IPS-18a (cell line): ENCODE results near the gene ITGB1.
A peak's percentile ranks its signal among the peaks of the same experiment; 100 is the strongest.

ENCODE experiments used
- H3K27ac ChIP-seq: one replicate; pipeline ENCODE4 v1.5.1; 2013; ENCODE audit warnings: low read length
- H3K27me3 ChIP-seq: one replicate; pipeline ENCODE4 v1.6.1; 2013; ENCODE audit warnings: mild to moderate bottlenecking, low read length; ENCODE audit not compliant: control insufficient read depth, insufficient read depth
- H3K36me3 ChIP-seq: one replicate; pipeline ENCODE4 v1.6.1; 2013; ENCODE audit warnings: low read depth, low read length; ENCODE audit not compliant: control insufficient read depth
- H3K4me1 ChIP-seq: one replicate; pipeline ENCODE4 v1.6.1; 2013; ENCODE audit warnings: low read depth, low read length; ENCODE audit not compliant: control insufficient read depth
- H3K4me3 ChIP-seq: one replicate; pipeline ENCODE4 v1.5.1; 2013; ENCODE audit warnings: low read length
- H3K9ac ChIP-seq: one replicate; pipeline ENCODE4 v1.6.1; 2013; ENCODE audit warnings: mild to moderate bottlenecking, low read length, moderate library complexity
- H3K9me3 ChIP-seq: one replicate; pipeline ENCODE4 v1.6.1; 2013; ENCODE audit warnings: low read depth, low read length; ENCODE audit not compliant: control insufficient read depth

The ITGB1 gene

DNA sequence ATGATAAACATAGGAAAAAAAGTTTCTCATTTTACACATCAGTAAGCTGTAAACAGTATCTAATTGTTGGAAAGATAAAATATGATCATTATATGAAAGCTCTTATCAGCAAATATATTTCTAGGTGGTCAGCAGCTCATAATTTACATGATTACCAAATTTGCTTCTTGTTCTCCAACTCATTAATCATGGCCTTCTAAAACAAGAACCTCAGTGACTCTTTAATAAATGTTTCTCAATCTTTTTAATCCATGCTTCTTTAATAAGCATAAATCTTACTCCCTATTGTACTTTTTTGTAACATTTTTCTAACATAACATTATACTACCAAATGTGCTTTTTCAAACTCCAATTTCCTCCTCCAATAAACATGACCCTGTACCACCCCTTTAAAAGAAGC is 5.9 kb downstream of the ITGB1 start:
- Histone ChIP-seq H3K27ac (no peak overlapping the region), H3K4me3 (peak overlapping the region; percentile 62), H3K27me3 (no peaks in the 10 kb centered on the region), H3K4me1 (peaks cover 80% of the 10 kb centered on the region), H3K36me3 (peaks cover 3% of the 10 kb centered on the region), H3K9ac (no peak overlapping the region), H3K9me3 (no peaks in the 10 kb centered on the region)

DNA sequence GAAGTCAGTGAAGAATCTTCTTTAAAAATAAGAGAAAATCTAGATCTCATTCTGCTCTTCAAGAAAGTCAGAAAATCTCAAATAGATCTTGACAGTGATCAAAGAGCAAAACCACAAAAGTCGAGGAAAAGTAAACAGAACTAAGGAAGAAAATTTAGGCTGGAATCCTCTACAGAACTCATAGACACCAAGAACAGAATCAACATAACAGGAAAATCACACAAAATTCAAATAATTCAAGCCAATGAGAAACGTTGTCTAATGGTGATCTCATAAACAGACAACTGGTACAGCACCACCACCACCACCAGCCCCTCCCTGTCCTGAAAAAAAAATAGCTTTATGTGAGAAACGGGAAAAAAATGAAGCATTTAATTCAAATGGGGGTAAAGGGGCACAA is 6.9 kb downstream of the ITGB1 start:
- peak overlapping the region; percentile 66 for H3K27ac ChIP-seq
- H3K4me1 ChIP-seq: peaks cover 76% of the 10 kb centered on the region
- peaks cover 3% of the 10 kb centered on the region for H3K36me3 ChIP-seq
- H3K9ac ChIP-seq: peak overlapping the region; percentile 58
- peak overlapping the region; percentile 62 for H3K4me3 ChIP-seq
- H3K9me3 ChIP-seq: no peaks in the 10 kb centered on the region
- no peaks in the 10 kb centered on the region for H3K27me3 ChIP-seq

DNA sequence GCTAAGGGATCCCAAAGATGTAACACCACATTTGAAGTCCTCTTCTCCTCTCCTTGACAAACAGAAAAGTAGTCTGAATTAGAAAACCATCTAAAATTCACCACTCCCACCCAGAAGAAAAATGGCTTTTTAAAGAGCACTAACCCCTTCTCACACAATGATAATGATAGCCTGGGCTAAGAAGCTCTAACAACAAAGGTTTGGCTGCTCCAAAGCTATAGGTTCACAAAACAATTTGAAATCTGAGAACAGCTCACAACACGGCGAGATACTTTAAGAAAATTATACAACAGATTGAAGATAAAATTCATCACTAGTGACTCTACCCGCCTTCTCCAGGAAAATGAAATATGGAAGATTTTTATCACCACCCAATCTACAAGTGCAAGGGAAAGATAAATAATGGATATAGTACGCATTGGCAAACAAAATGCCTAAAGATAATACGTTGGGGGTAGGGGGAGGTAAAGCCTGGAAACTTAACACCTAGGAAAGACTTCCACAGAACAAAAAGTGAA is 7.4 kb downstream of the ITGB1 start:
- H3K27ac ChIP-seq: peak overlapping the region; percentile 66
- H3K4me3 ChIP-seq: peak overlapping the region; percentile 62
- H3K36me3 ChIP-seq: peaks cover 3% of the 10 kb centered on the region
- no peaks in the 10 kb centered on the region for H3K27me3 ChIP-seq
- H3K9me3 ChIP-seq: no peaks in the 10 kb centered on the region
- H3K4me1 ChIP-seq: peaks cover 73% of the 10 kb centered on the region
- H3K9ac ChIP-seq: peak overlapping the region; percentile 58

DNA sequence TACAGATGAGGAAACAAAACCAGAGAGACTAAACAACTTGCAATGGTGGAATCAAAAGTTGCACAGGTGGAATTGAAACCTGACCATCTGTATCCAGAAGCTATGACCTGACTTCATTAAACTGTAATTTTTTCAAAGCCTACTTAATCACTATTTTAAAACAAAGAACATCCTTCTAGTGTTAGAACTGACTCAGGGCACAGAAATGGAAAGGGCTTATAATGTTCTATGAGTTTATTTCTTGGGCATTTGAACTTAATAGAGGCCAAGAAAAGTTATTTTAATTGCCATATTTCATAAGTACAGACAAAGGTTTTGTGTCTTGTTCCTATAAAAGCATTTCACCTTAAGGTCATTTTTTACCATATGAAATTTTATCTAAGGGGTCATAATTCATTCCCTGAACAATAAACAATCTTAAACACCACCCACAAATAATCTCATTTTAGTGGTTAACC is 8.8 kb downstream of the ITGB1 start:
- Histone ChIP-seq H3K27ac (no peak overlapping the region), H3K27me3 (no peaks in the 10 kb centered on the region), H3K36me3 (peaks cover 3% of the 10 kb centered on the region), H3K4me1 (peaks cover 64% of the 10 kb centered on the region), H3K9ac (no peak overlapping the region), H3K4me3 (no peak overlapping the region), H3K9me3 (no peaks in the 10 kb centered on the region)

DNA sequence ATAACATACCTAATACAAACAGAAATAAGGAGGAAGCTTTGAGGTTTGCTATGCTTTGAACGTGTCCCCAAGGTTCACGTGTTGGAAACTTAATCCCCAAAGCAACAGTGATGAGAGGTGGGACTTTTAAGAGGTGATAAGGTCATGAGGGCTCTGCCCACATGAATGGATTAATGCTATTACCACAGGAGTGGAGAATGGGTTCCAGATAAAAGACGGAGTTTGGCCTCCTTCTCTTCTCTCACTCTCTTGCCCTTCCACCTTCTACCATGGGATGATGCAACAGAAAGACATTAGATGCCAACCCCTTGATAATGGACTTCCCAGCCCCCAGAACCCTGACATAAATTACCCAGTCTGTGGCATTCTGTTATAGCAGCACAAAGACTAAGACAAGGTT is 9.6 kb downstream of the ITGB1 start:
- Histone ChIP-seq H3K27me3 (no peaks in the 10 kb centered on the region), H3K4me3 (no peak overlapping the region), H3K36me3 (peaks cover 3% of the 10 kb centered on the region), H3K9me3 (no peaks in the 10 kb centered on the region), H3K4me1 (peaks cover 64% of the 10 kb centered on the region), H3K27ac (no peak overlapping the region), H3K9ac (no peak overlapping the region)

DNA sequence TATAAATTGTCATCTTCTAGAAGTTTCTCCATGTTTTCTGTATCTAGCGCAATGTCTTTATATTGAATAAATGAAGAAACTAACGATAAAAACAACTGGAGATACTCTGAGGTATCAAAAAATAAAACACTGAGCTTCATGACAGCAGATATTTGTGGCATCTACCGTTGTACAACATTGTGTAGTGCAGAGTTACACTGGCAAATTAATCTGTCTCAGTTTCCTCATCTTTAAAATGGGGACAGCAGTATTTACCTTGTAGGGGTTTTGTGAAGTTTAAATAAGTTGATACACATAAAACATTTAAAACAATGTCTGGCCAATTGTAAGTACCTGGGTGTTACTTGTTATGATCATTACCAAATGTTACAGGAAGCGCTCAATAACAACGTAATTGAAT is 10.4 kb downstream of the ITGB1 start:
- H3K4me3 ChIP-seq: no peak overlapping the region
- no peaks in the 10 kb centered on the region for H3K9me3 ChIP-seq
- peaks cover 58% of the 10 kb centered on the region for H3K4me1 ChIP-seq
- no peaks in the 10 kb centered on the region for H3K27me3 ChIP-seq
- no peaks in the 10 kb centered on the region for H3K36me3 ChIP-seq
- H3K9ac ChIP-seq: no peak overlapping the region
- H3K27ac ChIP-seq: no peak overlapping the region

DNA sequence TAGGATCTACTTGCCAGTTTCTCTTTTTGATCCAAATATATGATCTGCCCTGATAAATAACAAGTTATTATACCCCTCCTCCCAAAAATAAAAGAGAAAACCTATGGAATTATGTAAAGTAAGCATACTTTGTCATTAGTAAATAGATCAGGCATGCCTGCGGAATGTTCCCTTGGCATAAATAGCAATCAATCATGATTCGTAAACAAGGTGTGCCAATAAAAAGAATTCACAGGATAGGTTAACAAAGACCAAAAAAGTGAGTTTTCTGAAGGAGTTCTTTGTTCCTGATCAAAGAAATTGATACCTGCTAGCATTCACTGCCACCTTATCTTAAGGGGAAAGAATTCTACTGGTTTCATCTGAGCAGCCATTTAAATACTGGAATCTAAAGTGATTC is 11.9 kb downstream of the ITGB1 start:
- Histone ChIP-seq H3K36me3 (no peaks in the 10 kb centered on the region), H3K9ac (no peak overlapping the region), H3K9me3 (no peaks in the 10 kb centered on the region), H3K4me3 (no peak overlapping the region), H3K4me1 (peaks cover 54% of the 10 kb centered on the region), H3K27ac (no peak overlapping the region), H3K27me3 (no peaks in the 10 kb centered on the region)

DNA sequence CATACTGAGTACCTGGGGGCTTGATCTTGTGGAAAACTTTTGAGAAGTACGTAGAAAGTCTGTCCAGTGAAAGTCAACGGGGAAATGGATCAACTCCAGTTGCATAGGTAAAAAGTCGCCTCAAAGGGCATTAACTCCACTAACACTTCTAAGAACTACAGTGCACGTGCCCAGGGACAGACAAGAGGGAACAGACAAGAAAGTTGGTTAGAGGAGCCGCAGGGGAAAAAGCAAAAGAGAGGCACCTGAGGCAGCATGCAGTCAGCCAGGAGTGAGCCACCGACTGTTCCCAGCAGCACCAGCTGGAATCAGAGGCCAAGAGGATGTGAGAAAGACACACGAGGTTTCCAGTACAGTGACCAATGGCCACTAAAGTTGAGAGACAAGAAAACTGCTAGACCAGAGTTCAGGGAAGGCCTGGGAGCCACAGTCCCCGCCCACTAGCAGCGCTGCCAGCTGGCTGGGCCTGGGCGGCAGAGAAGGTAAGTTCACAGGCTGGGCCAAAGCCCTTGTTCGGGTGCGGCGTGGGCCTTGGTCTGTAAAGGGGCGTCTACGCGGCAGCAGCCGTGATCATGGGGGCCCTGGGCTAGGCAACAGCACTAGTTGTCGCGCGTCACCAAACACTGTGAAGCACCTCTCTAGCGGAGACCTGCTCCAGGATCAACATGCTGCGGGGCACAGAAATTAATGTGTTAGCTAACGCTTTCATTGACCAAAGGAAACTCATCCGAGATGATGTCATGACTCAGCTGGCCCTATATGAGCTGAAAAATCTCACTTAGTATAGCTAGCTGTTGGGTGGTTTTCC is 14.0 kb downstream of the ITGB1 start:
- H3K36me3 ChIP-seq: no peaks in the 10 kb centered on the region
- H3K27ac ChIP-seq: no peak overlapping the region
- no peaks in the 10 kb centered on the region for H3K27me3 ChIP-seq
- H3K9ac ChIP-seq: no peak overlapping the region
- no peak overlapping the region for H3K4me3 ChIP-seq
- H3K4me1 ChIP-seq: peaks cover 36% of the 10 kb centered on the region
- no peaks in the 10 kb centered on the region for H3K9me3 ChIP-seq

DNA sequence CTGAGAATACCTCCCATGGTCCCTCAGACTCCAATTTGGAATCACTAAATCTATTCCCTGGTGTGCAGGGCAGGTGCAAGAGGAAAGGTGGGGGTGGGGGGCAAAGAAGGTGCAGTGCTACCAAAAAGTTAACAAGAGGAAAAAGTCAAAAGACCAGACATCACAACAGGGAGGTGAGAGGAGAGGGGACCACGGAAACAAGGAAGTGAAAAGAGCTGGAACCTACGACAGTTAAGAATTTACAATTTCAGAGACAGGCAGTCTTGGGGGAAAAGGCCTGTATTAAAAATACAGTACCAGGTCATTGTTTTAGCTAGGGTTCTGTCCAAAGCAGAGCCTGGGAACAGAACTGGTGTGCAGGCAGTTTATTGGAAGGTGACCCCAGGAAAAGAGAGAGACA is 14.6 kb downstream of the ITGB1 start:
- Histone ChIP-seq H3K9ac (no peak overlapping the region), H3K4me1 (peaks cover 32% of the 10 kb centered on the region), H3K36me3 (no peaks in the 10 kb centered on the region), H3K27ac (no peak overlapping the region), H3K9me3 (no peaks in the 10 kb centered on the region), H3K4me3 (no peak overlapping the region), H3K27me3 (no peaks in the 10 kb centered on the region)

DNA sequence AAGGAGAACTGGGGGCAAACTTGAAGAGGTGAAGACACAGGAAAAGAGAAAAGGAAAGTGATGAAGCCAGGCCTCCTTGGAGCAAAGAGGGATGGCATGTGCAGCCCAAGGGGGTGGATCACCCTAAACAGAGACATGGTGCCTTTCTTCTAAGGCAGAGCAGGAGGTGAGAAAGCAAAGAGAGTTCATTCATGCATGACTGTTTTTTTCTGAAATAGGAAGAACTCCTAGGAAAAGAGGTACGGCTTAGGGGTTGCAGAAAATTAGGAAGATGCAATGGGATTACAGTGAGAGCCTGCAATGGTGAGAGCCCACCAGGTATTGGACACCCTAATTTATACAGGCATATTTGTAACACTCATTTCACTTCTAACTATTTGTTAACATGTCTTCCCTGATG is 15.9 kb downstream of the ITGB1 start:
- Histone ChIP-seq H3K4me1 (peaks cover 35% of the 10 kb centered on the region), H3K4me3 (no peak overlapping the region), H3K36me3 (no peaks in the 10 kb centered on the region), H3K27me3 (no peaks in the 10 kb centered on the region), H3K9me3 (no peaks in the 10 kb centered on the region), H3K27ac (no peak overlapping the region), H3K9ac (no peak overlapping the region)

DNA sequence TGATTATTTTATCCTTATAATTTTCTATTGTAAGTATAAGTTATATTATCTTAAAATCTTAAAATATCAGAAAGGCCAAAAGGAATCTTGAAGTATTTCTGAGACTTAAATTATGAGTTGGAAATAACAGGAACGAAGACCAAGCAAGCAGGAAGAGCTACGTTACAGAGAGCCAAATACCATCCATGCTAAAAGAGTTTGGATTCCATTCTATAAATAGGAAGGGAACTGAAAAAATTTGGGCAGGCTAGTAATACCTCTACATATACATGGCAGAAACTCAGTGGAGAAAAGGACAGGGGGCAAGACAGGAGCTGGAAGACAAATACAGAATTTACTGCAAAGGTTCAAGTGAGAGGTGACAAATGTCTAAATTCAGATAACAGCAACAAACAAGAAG is 16.7 kb downstream of the ITGB1 start:
- H3K27me3 ChIP-seq: no peaks in the 10 kb centered on the region
- H3K9ac ChIP-seq: no peak overlapping the region
- no peak overlapping the region for H3K4me3 ChIP-seq
- H3K27ac ChIP-seq: no peak overlapping the region
- peaks cover 34% of the 10 kb centered on the region for H3K4me1 ChIP-seq
- H3K9me3 ChIP-seq: no peaks in the 10 kb centered on the region
- H3K36me3 ChIP-seq: no peaks in the 10 kb centered on the region
